ENCODE data around the gene RBFA.

The RBFA gene

DNA sequence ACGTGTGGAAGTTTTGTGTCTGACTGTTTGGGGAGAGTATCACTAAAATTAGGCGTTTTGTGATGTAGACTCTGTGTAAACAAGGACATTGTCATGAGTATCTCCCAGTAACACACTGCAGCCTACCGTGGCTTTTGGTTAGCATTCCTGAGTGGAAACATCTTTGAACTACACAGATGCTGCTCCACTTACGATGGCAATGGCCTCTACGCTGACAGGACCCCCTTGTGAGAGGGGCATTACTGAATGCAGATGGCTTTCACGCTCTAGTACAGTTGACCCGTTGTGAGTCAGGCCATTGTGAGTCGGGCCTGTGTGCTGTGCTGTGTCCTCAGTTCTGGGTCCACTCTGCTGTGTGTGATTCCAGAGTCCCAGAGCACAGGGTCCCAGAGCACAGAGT lies 40.5 kb downstream of the RBFA start:
- peaks cover 4% of the 10 kb centered on the region; the same call in 1 of the 2 replicates for H3K4me1 ChIP-seq (ENCODE audit: control insufficient read depth, insufficient read depth, low read length)
- no peak overlapping the region for H3K9ac ChIP-seq (ENCODE audit: low read length)
- H3K9me3 ChIP-seq (ENCODE audit: control insufficient read depth, insufficient read depth, low read depth, low read length) = peaks cover 30% of the 10 kb centered on the region
- H3K27me3 ChIP-seq (ENCODE audit: control insufficient read depth, insufficient read depth, low read length) = no peaks in the 10 kb centered on the region
- H3K4me3 ChIP-seq (ENCODE audit: low read depth, low read length) = no peak overlapping the region
- H3K36me3 ChIP-seq (ENCODE audit: control insufficient read depth, insufficient read depth, low read length) = no peaks in the 10 kb centered on the region
- H3K27ac ChIP-seq (ENCODE audit: low read depth, low read length) = no peak overlapping the region

DNA sequence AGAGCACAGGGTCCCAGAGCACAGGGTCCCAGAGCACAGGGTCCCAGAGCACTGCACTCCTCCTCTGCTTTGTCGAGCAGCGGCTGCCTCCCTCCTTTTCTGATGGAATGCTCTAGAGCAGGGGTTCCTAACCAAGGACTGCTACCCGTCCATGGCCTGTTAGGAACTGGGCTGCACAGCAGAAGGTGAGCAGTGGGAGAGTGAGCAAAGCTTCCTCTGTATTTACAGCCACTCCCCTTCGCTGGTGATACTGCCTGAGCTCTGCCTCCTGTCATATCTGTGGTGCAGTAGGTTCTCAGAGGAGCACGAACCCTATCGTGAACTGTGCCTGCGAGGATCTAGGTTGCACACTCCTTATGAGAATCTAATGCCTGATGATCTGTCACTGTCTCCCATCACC lies 41.7 kb downstream of the RBFA start:
- Histone ChIP-seq H3K36me3 (ENCODE audit: control insufficient read depth, insufficient read depth, low read length) (no peaks in the 10 kb centered on the region), H3K27me3 (ENCODE audit: control insufficient read depth, insufficient read depth, low read length) (no peaks in the 10 kb centered on the region), H3K4me3 (ENCODE audit: low read depth, low read length) (no peak overlapping the region), H3K9ac (ENCODE audit: low read length) (no peak overlapping the region), H3K27ac (ENCODE audit: low read depth, low read length) (no peak overlapping the region), H3K4me1 (ENCODE audit: control insufficient read depth, insufficient read depth, low read length) (peaks cover 4% of the 10 kb centered on the region; the same call in 1 of the 2 replicates), H3K9me3 (ENCODE audit: control insufficient read depth, insufficient read depth, low read depth, low read length) (peaks cover 28% of the 10 kb centered on the region)

DNA sequence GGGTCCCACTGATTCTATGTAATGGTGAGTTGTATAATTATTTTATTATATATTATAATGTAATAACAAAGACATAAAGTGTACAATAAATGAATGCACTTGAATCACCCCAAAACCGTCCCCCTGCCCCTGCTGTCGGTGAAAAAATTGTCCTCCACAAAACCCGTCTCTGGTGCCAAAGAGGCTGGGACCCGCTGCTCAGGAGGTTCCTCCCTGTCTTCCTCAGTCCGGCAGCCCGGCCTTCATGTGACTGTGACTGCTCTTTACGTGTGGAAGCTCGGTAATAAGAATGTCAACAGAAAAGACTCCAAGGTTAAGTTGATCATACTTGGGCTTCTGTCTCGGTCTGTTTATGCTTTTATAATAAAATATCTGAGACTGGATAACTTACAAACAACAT lies 42.1 kb downstream of the RBFA start:
- no peak overlapping the region for H3K9ac ChIP-seq (ENCODE audit: low read length)
- H3K4me3 ChIP-seq (ENCODE audit: low read depth, low read length) = no peak overlapping the region
- H3K4me1 ChIP-seq (ENCODE audit: control insufficient read depth, insufficient read depth, low read length) = peaks cover 4% of the 10 kb centered on the region; the same call in 1 of the 2 replicates
- H3K9me3 ChIP-seq (ENCODE audit: control insufficient read depth, insufficient read depth, low read depth, low read length) = peaks cover 27% of the 10 kb centered on the region
- H3K36me3 ChIP-seq (ENCODE audit: control insufficient read depth, insufficient read depth, low read length) = no peaks in the 10 kb centered on the region
- no peaks in the 10 kb centered on the region for H3K27me3 ChIP-seq (ENCODE audit: control insufficient read depth, insufficient read depth, low read length)
- H3K27ac ChIP-seq (ENCODE audit: low read depth, low read length) = no peak overlapping the region

DNA sequence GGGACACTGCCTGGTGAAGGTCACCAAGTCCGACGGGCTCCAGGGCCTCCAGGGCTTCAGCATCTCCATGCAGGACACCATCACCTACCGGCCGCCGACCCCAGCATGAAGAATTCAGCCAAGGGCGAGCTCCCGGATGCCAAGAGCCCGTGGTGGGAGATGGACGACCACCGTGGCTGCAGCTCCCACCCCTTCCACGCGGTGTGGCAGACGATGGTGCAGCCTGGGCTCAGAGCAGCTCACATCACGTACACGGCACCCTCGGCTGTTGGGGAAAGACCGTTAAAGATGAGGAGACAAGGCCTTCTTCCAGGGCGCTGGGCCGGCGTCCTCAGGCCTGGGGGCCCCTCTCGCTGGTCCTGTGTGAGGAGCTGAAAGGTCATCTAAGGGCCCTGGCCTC lies 43.6 kb downstream of the RBFA start:
- Histone ChIP-seq H3K27ac (ENCODE audit: low read depth, low read length) (no peak overlapping the region), H3K4me1 (ENCODE audit: control insufficient read depth, insufficient read depth, low read length) (peaks cover 4% of the 10 kb centered on the region; the same call in 1 of the 2 replicates), H3K4me3 (ENCODE audit: low read depth, low read length) (no peak overlapping the region), H3K27me3 (ENCODE audit: control insufficient read depth, insufficient read depth, low read length) (no peaks in the 10 kb centered on the region), H3K9me3 (ENCODE audit: control insufficient read depth, insufficient read depth, low read depth, low read length) (peaks cover 27% of the 10 kb centered on the region), H3K36me3 (ENCODE audit: control insufficient read depth, insufficient read depth, low read length) (no peaks in the 10 kb centered on the region), H3K9ac (ENCODE audit: low read length) (no peak overlapping the region)

All from HUES6 (cell line).